CD14-positive monocyte (primary cell): ENCODE results near the gene TIGD3. TPM values are rescaled to one million over a fixed set of nuclear protein-coding genes. Genes with fewer than 3 reads are reported as not detected.

ENCODE experiments used
- DNase-seq, 3 donors: peaks; one replicate each; pipeline ENCODE4 v3.0.0-alpha.2; 2011 to 2022
- H2AFZ ChIP-seq: 2 replicates; pipeline ENCODE4 v1.6.0; 2012; ENCODE audit warnings: mild to moderate bottlenecking, low read depth, low read length, inconsistent platforms; ENCODE audit not compliant: insufficient read depth, poor library complexity, severe bottlenecking
- H3K27ac ChIP-seq, 2 donors: 1 replicate in 1 of 2; 2 replicates in 1 of 2; pipeline ENCODE4 v1.5.1; 2012 to 2013; ENCODE audit warnings: low read length in 2 of 2, control low read depth in 1 of 2, inconsistent platforms in 1 of 2, low read depth in 1 of 2, mild to moderate bottlenecking in 1 of 2
- H3K27me3 ChIP-seq, 2 donors: one replicate each; pipeline versions ENCODE4 v1.6.0 to v1.6.1; 2011 to 2013; ENCODE audit warnings: low read length in 2 of 2; ENCODE audit not compliant: control insufficient read depth in 2 of 2, insufficient read depth in 2 of 2
- H3K36me3 ChIP-seq, 2 donors: replicated peaks in 1 of 2; 1 replicate in 1 of 2; 2 replicates in 1 of 2; pipeline versions ENCODE4 v1.5.1 to v1.6.1; 2012 to 2013; ENCODE audit warnings: low read length in 2 of 2, control low read depth in 1 of 2, inconsistent platforms in 1 of 2, mild to moderate bottlenecking in 1 of 2; ENCODE audit not compliant: insufficient read depth in 2 of 2, control insufficient read depth in 1 of 2
- H3K4me1 ChIP-seq, 2 donors: 1 replicate in 1 of 2; 2 replicates in 1 of 2; pipeline versions ENCODE4 v1.5.1 to v1.6.1; 2012 to 2013; ENCODE audit warnings: low read length in 2 of 2, control low read depth in 1 of 2, inconsistent platforms in 1 of 2, mild to moderate bottlenecking in 1 of 2, moderate library complexity in 1 of 2; ENCODE audit not compliant: insufficient read depth in 2 of 2, control insufficient read depth in 1 of 2
- H3K4me2 ChIP-seq: replicated peaks from 2 replicates; pipeline ENCODE3; 2012; ENCODE audit warnings: low read length, moderate library complexity, mild to moderate bottlenecking; ENCODE audit not compliant: poor library complexity, severe bottlenecking; ENCODE audit errors: extremely low read depth
- H3K4me3 ChIP-seq, 3 experiments: fragments of 200-600 bp in 1 of 3; sonication (generic) in 1 of 3; replicated peaks in 1 of 3; 1 replicate in 2 of 3; 2 replicates in 1 of 3; pipeline ENCODE4 v1.5.1; 2011 to 2013; ENCODE audit warnings: low read length in 3 of 3, mild to moderate bottlenecking in 3 of 3, control low read depth in 2 of 3, low read depth in 2 of 3, inconsistent platforms in 1 of 3, moderate library complexity in 1 of 3
- H3K79me2 ChIP-seq: 2 replicates; pipeline ENCODE4 v1.6.0; 2012; ENCODE audit warnings: mild to moderate bottlenecking, control low read depth, inconsistent platforms, low read length, moderate library complexity; ENCODE audit not compliant: insufficient read depth
- H3K9ac ChIP-seq: 2 replicates; pipeline ENCODE4 v1.6.0; 2017; ENCODE audit warnings: low read length, mild to moderate bottlenecking; ENCODE audit not compliant: insufficient read depth, poor library complexity, severe bottlenecking
- H3K9me3 ChIP-seq, 2 donors: replicated peaks in 1 of 2; 1 replicate in 1 of 2; 2 replicates in 1 of 2; pipeline versions ENCODE4 v1.5.1 to v1.6.1; 2012 to 2013; ENCODE audit warnings: low read length in 2 of 2, control low read depth in 1 of 2; ENCODE audit not compliant: control insufficient read depth in 1 of 2, insufficient read depth in 1 of 2
- H4K20me1 ChIP-seq: 2 replicates; pipeline ENCODE4 v1.6.0; 2012; ENCODE audit warnings: mild to moderate bottlenecking, low read length, control low read depth, moderate library complexity; ENCODE audit not compliant: insufficient read depth
- H3K27ac Mint-ChIP-seq, 7 donors: one replicate each; pipeline ENCODE4 v1.8.0; 2020; ENCODE audit warnings: mild to moderate bottlenecking in 7 of 7, mixed read lengths in 7 of 7, moderate library complexity in 6 of 7, inconsistent platforms in 2 of 7
- H3K27me3 Mint-ChIP-seq, 3 donors: one replicate each; pipeline ENCODE4 v1.8.0; 2021 to 2022; ENCODE audit warnings: low read depth in 3 of 3, mild to moderate bottlenecking in 3 of 3, mixed read lengths in 3 of 3, moderate library complexity in 3 of 3, inconsistent platforms in 1 of 3
- H3K36me3 Mint-ChIP-seq, 2 donors: one replicate each; pipeline ENCODE4 v1.8.0; 2020; ENCODE audit warnings: mixed read lengths in 2 of 2, inconsistent platforms in 1 of 2, mild to moderate bottlenecking in 1 of 2
- H3K4me1 Mint-ChIP-seq: one replicate; pipeline ENCODE4 v1.8.0; 2020; ENCODE audit warnings: mild to moderate bottlenecking, mixed read lengths
- H3K4me3 Mint-ChIP-seq, 2 donors: one replicate each; pipeline ENCODE4 v1.8.0; 2020; ENCODE audit warnings: mild to moderate bottlenecking in 2 of 2, mixed read lengths in 2 of 2, moderate library complexity in 1 of 2
- H3K9me3 Mint-ChIP-seq, 7 donors: one replicate each; pipeline ENCODE4 v1.8.0; 2020 to 2022; ENCODE audit warnings: mixed read lengths in 7 of 7, mild to moderate bottlenecking in 6 of 7, moderate library complexity in 6 of 7, inconsistent platforms in 2 of 7
- WGBS: methylation state at CpG from one replicate; pipeline ENCODE4 v1.1.5; 2013; ENCODE audit warnings: missing lambda C conversion rate; ENCODE audit not compliant: insufficient coverage; 5-methylcytosine and 5-hydroxymethylcytosine counted together
- intact Hi-C, 2 donors: fragments of 100-400 bp; cut with micrococcal nuclease; formaldehyde crosslinking; loops; one replicate each; pipeline versions ENCODE4 v1.15.0 to v1.15.1; 2023
- polyA plus RNA-seq, 3 donors: library from polyadenylated mRNA; depleted of rRNA in 1 of 3; unstranded in 2 of 3; stranded (reverse) in 1 of 3; fragments of 300-500 nt in 2 of 3; fragments of >200 nt in 1 of 3; fragmentation: Illumina TruSeq in 2 of 3; gene quantifications; 1 replicate in 2 of 3; 2 replicates in 1 of 3; pipeline ENCODE4 v1.2.3, GENCODE V29; 2012 to 2021
- TF ChIP-seq, protein P1 (sequence below): fragments of 200-600 bp; IDR thresholded peaks from one replicate; pipeline ENCODE4 v1.8.0; 2022; ENCODE audit warnings: antibody characterized with exemption, mild to moderate bottlenecking

The TIGD3 gene
- polyA plus RNA-seq, 3 donors = 1.7 to 3.7 (median 2.8) TPM

DNA sequence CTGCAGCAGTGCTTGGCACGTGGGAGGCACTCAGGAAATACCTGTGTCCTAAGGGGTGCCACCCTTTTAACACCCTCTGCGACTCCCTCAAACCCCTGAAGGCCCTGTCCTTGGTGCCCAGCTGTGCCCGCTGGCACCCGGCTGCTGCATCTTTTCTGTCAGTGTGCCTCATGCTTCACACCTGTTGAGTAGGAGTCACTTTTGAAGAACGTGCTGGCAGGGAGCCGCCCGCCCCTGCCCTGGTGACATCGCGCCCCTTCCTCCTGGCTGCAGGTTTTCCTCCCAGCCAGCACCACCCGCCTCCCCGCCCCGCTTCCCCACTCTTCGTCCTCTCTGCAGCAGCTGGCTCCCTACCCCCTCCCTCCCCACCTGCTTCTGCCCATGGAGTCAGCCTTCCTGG is 49.7 kb downstream of the TIGD3 start:
- peaks cover 0 to 2% (median 0%) of the 10 kb centered on the region in 7 donors for H3K9me3 Mint-ChIP-seq
- peak overlapping the region in 1 of 3 experiments; percentile 29 for H3K4me3 ChIP-seq
- peak overlapping the region; percentile 32 for H3K9ac ChIP-seq
- TF ChIP-seq, protein P1, sequence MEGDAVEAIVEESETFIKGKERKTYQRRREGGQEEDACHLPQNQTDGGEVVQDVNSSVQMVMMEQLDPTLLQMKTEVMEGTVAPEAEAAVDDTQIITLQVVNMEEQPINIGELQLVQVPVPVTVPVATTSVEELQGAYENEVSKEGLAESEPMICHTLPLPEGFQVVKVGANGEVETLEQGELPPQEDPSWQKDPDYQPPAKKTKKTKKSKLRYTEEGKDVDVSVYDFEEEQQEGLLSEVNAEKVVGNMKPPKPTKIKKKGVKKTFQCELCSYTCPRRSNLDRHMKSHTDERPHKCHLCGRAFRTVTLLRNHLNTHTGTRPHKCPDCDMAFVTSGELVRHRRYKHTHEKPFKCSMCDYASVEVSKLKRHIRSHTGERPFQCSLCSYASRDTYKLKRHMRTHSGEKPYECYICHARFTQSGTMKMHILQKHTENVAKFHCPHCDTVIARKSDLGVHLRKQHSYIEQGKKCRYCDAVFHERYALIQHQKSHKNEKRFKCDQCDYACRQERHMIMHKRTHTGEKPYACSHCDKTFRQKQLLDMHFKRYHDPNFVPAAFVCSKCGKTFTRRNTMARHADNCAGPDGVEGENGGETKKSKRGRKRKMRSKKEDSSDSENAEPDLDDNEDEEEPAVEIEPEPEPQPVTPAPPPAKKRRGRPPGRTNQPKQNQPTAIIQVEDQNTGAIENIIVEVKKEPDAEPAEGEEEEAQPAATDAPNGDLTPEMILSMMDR = no peak
- H3K36me3 Mint-ChIP-seq = peaks cover 53 to 84% of the 10 kb centered on the region in 2 donors
- no peak for DNase-seq
- intact Hi-C loops = loop anchor here in 1 of 2 donors (5.0 kb wide), 1 partner anchor 37 kb away; no protein-coding TSS in a partner anchor
- H3K4me2 ChIP-seq = peak overlapping the region; percentile 49
- H4K20me1 ChIP-seq = peaks cover 37% of the 10 kb centered on the region
- WGBS = 23% methylated on average over 10 of the region's 13 CpGs
- H2AFZ ChIP-seq = no peak overlapping the region
- peaks cover 0 to 3% (median 0%) of the 10 kb centered on the region in 3 donors for H3K27me3 Mint-ChIP-seq
- no peaks in the 10 kb centered on the region for H3K27me3 ChIP-seq
- no peaks in the 10 kb centered on the region for H3K79me2 ChIP-seq
- H3K4me1 ChIP-seq = peaks cover 21 to 24% of the 10 kb centered on the region in 2 donors
- peak overlapping the region in 4 of 7 donors; percentile 41 to 88 (median 76) for H3K27ac Mint-ChIP-seq
- H3K9me3 ChIP-seq = no peaks in the 10 kb centered on the region
- H3K4me1 Mint-ChIP-seq = peaks cover 19% of the 10 kb centered on the region
- H3K27ac ChIP-seq = peak overlapping the region; percentile 41 to 60
- H3K36me3 ChIP-seq = peaks cover 43 to 80% of the 10 kb centered on the region in 2 donors
- H3K4me3 Mint-ChIP-seq = no peak overlapping the region

DNA sequence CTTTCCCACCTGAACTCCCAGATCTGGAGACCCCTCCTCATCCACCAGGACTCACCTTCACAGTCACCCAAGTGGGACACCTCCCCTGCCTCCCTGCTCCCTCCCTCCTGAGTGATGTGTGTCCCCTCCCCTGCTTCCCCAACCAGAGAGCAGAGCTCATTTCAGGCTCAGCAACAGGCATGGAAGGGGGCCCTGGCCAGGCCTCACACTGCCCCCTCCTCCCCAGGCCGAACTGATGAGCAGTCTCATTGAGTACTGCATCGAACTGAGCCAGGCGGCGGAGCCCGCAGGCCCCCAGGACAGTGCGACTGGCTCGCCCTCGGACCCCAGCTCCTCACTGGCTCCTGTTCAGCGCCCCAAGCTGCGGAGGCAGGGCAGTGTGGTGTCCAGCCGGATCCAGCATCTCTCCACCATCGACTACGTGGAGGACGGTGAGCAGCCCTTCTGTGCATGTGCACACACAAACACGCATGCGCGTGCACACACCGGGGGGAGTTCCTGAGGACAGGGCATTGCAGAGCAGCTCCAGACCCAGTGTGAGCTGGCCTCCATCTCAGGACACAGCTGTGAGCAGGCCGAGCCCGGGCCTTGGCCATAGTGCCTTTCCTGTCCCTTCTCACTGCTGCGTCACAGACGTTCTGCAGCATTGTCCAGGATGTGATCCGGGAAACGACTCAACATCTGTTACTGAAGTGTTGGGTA is 50.2 kb downstream of the TIGD3 start:
- Mint-ChIP-seq H3K27me3 (peaks cover 0 to 3% (median 0%) of the 10 kb centered on the region in 3 donors), H3K4me3 (no peak overlapping the region), H3K27ac (peak overlapping the region in 3 of 7 donors; percentile 64 to 71 (median 68)), H3K4me1 (peaks cover 19% of the 10 kb centered on the region), H3K9me3 (peaks cover 0 to 2% (median 0%) of the 10 kb centered on the region in 7 donors), H3K36me3 (peaks cover 52 to 84% of the 10 kb centered on the region in 2 donors)
- Histone ChIP-seq H3K36me3 (peaks cover 43 to 80% of the 10 kb centered on the region in 2 donors), H3K4me1 (peaks cover 21 to 24% of the 10 kb centered on the region in 2 donors), H3K27me3 (no peaks in the 10 kb centered on the region), H3K27ac (no peak overlapping the region), H3K4me3 (no peak overlapping the region), H3K9me3 (no peaks in the 10 kb centered on the region), H4K20me1 (peaks cover 32% of the 10 kb centered on the region), H3K79me2 (no peaks in the 10 kb centered on the region), H3K9ac (peak overlapping the region; percentile 4), H3K4me2 (no peak overlapping the region), H2AFZ (no peak overlapping the region)
- intact Hi-C loops = loop anchor here in 1 of 2 donors (5.0 kb wide), 1 partner anchor 37 kb away; no protein-coding TSS in a partner anchor
- WGBS = 87% methylated on average over 23 of the region's 24 CpGs
- DNase-seq = no peak
- TF ChIP-seq, protein P1 = no peak

Other genes with a start within 250 kb of the TIGD3 start
- 1 to 10 TPM; 1.8 to 4.5 (median 1.8) TPM for gene TM7SF2, start 242.9 kb upstream of the TIGD3 start, polyA plus RNA-seq
- gene ZNHIT2, start 237.1 kb upstream of the TIGD3 start, polyA plus RNA-seq = 1 to 10 TPM; 2.1 to 9.4 (median 5.8) TPM
- gene FAU, start 232.6 kb upstream of the TIGD3 start, polyA plus RNA-seq = 100 to 1,000 TPM; 668 to 818 (median 799) TPM
- 10 to 100 TPM; 19.8 to 33.9 (median 32.7) TPM for gene MRPL49, start 232.4 kb upstream of the TIGD3 start, polyA plus RNA-seq
- gene SYVN1, start 220.2 kb upstream of the TIGD3 start, polyA plus RNA-seq = 10 to 100 TPM in 1 of 3 donors, 1 to 10 TPM in 2; 3.5 to 81.6 (median 6.4) TPM
- gene SPDYC, start 184.5 kb upstream of the TIGD3 start, polyA plus RNA-seq = under 1 TPM in 1 of 3 donors, not detected in 2; 0.64 TPM
- gene CAPN1, start 172.8 kb upstream of the TIGD3 start, polyA plus RNA-seq = 100 to 1,000 TPM; 128 to 140 (median 129) TPM
- 1 to 10 TPM; 4.0 to 8.3 (median 5.2) TPM for gene POLA2, start 92.8 kb upstream of the TIGD3 start, polyA plus RNA-seq
- 10 to 100 TPM in 2 of 3 donors, 1 to 10 TPM in 1; 5.4 to 15.6 (median 10.1) TPM for gene CDC42EP2, start 39.9 kb upstream of the TIGD3 start, polyA plus RNA-seq
- 10 to 100 TPM; 35.7 to 39.0 (median 35.9) TPM for gene DPF2, start 20.9 kb upstream of the TIGD3 start, polyA plus RNA-seq
- 10 to 100 TPM in 1 of 3 donors, 1 to 10 TPM in 2; 3.7 to 11.3 (median 4.1) TPM for gene SLC25A45, start 27.9 kb downstream of the TIGD3 start, polyA plus RNA-seq
- gene FRMD8, start 31.9 kb downstream of the TIGD3 start, polyA plus RNA-seq = 10 to 100 TPM; 33.7 to 41.2 (median 35.4) TPM
- gene NEAT1, start 68.0 kb downstream of the TIGD3 start, polyA plus RNA-seq = 100 to 1,000 TPM in 1 of 3 donors, 1 to 10 TPM in 1, under 1 TPM in 1; 0.90 to 293 (median 1.3) TPM
- 100 to 1,000 TPM; 263 to 815 (median 554) TPM for gene MALAT1, start 144.3 kb downstream of the TIGD3 start, polyA plus RNA-seq
- 10 to 100 TPM; 18.6 to 71.6 (median 29.7) TPM for gene SCYL1, start 170.3 kb downstream of the TIGD3 start, polyA plus RNA-seq
- 10 to 100 TPM in 1 of 3 donors, 1 to 10 TPM in 2; 3.4 to 19.4 (median 4.6) TPM for gene LTBP3, start 203.6 kb downstream of the TIGD3 start, polyA plus RNA-seq
- gene ZNRD2, start 215.7 kb downstream of the TIGD3 start, polyA plus RNA-seq = 10 to 100 TPM; 48.5 to 65.1 (median 56.2) TPM
- 100 to 1,000 TPM in 1 of 3 donors, 10 to 100 TPM in 2; 51.3 to 139 (median 70.8) TPM for gene FAM89B, start 217.8 kb downstream of the TIGD3 start, polyA plus RNA-seq
- gene EHBP1L1, start 221.3 kb downstream of the TIGD3 start, polyA plus RNA-seq = 100 to 1,000 TPM in 1 of 3 donors, 10 to 100 TPM in 2; 29.6 to 507 (median 42.6) TPM
- 1 to 10 TPM in 1 of 3 donors, not detected in 2; 4.3 TPM for gene KCNK7, start 241.0 kb downstream of the TIGD3 start, polyA plus RNA-seq